Nephron progenitor cell (in vitro differentiated cells): Measurements from ENCODE around the gene NACAD.

Experiments
- DNase-seq: peaks from one replicate; pipeline ENCODE4 v3.0.0; 2021
- H3K27ac Mint-ChIP-seq: 2 replicates; pipeline ENCODE4 v1.8.0; 2021; ENCODE audit warnings: mild to moderate bottlenecking, moderate library complexity, mixed read lengths
- H3K27me3 Mint-ChIP-seq: 2 replicates; pipeline ENCODE4 v1.8.0; 2021; ENCODE audit warnings: mild to moderate bottlenecking, low read depth, mixed read lengths; ENCODE audit not compliant: poor library complexity
- H3K36me3 Mint-ChIP-seq: 2 replicates; pipeline ENCODE4 v1.8.0; 2021; ENCODE audit warnings: low read depth, mixed read lengths
- H3K4me1 Mint-ChIP-seq: 2 replicates; pipeline ENCODE4 v1.8.0; 2021; ENCODE audit warnings: mixed read lengths
- H3K4me3 Mint-ChIP-seq: 2 replicates; pipeline ENCODE4 v1.8.0; 2021; ENCODE audit warnings: mild to moderate bottlenecking, moderate library complexity, mixed read lengths
- H3K9me3 Mint-ChIP-seq: 2 replicates; pipeline ENCODE4 v1.8.0; 2021; ENCODE audit warnings: mild to moderate bottlenecking, moderate library complexity, mixed read lengths
- TF ChIP-seq, protein P1 (sequence below): fragments of 200-600 bp; sonication (generic); IDR thresholded peaks from 2 replicates; pipeline ENCODE4 v1.5.0; 2021; ENCODE audit warnings: antibody characterized with exemption

The NACAD gene, protein sequence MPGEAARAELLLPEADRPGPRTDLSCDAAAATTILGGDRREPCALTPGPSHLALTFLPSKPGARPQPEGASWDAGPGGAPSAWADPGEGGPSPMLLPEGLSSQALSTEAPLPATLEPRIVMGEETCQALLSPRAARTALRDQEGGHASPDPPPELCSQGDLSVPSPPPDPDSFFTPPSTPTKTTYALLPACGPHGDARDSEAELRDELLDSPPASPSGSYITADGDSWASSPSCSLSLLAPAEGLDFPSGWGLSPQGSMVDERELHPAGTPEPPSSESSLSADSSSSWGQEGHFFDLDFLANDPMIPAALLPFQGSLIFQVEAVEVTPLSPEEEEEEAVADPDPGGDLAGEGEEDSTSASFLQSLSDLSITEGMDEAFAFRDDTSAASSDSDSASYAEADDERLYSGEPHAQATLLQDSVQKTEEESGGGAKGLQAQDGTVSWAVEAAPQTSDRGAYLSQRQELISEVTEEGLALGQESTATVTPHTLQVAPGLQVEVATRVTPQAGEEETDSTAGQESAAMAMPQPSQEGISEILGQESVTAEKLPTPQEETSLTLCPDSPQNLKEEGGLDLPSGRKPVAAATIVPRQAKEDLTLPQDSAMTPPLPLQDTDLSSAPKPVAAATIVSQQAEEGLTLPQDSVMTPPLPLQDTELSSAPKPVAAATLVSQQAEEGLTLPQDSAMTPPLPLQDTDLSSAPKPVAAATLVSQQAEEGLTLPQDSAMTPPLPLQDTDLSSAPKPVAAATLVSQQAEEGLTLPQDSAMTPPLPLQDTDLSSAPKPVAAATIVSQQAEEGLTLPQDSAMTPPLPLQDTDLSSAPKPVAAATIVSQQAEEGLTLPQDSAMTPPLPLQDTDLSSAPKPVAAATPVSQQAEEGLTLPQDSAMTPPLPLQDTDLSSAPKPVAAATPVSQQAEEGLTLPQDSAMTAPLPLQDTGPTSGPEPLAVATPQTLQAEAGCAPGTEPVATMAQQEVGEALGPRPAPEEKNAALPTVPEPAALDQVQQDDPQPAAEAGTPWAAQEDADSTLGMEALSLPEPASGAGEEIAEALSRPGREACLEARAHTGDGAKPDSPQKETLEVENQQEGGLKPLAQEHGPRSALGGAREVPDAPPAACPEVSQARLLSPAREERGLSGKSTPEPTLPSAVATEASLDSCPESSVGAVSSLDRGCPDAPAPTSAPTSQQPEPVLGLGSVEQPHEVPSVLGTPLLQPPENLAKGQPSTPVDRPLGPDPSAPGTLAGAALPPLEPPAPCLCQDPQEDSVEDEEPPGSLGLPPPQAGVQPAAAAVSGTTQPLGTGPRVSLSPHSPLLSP (N-terminal part only)

DNA sequence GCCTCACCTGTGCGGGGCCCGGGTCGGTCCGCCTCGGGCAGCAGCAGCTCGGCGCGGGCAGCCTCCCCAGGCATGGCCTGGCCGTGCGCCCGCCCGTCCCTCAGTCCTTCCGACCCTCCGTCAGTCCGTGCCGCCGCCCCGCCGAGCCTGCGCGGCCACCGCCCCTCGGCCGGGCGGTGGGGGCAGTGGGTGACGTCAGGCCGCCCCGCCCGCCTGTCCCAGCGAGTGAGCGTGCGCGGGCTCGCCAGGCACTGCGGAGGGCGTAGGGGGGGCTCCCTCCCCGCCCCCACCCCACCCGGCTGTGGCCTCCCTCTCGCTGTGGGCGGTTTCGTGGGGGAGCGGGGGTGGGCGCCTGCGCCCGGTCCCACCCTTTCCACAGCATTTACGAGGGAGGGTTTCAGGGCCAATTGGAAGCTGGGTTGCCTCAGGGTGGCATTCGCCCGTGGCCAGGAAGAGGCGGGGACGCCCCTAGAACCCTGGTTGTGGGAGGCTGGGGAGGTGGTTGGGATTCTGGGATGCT, at the start of gene NACAD:
NACAD (minus strand) TSS at position 149 of the 520 bp plus-strand sequence; CDS start at position 74, 75 bp downstream.
- H3K4me1 Mint-ChIP-seq: peaks cover 17% of the 10 kb centered on the region
- H3K27ac Mint-ChIP-seq: no peak within 1 kb of the TSS
- TF ChIP-seq, protein P1, sequence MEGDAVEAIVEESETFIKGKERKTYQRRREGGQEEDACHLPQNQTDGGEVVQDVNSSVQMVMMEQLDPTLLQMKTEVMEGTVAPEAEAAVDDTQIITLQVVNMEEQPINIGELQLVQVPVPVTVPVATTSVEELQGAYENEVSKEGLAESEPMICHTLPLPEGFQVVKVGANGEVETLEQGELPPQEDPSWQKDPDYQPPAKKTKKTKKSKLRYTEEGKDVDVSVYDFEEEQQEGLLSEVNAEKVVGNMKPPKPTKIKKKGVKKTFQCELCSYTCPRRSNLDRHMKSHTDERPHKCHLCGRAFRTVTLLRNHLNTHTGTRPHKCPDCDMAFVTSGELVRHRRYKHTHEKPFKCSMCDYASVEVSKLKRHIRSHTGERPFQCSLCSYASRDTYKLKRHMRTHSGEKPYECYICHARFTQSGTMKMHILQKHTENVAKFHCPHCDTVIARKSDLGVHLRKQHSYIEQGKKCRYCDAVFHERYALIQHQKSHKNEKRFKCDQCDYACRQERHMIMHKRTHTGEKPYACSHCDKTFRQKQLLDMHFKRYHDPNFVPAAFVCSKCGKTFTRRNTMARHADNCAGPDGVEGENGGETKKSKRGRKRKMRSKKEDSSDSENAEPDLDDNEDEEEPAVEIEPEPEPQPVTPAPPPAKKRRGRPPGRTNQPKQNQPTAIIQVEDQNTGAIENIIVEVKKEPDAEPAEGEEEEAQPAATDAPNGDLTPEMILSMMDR: no peak
- no peaks in the 10 kb centered on the region for H3K36me3 Mint-ChIP-seq
- peaks cover 50% of the 10 kb centered on the region for H3K27me3 Mint-ChIP-seq
- peak within 1 kb of the TSS; percentile 74 for H3K4me3 Mint-ChIP-seq
- DNase-seq: peak; percentile 63
- peaks cover 9% of the 10 kb centered on the region for H3K9me3 Mint-ChIP-seq

- Mint-ChIP-seq H3K4me3 (no peak overlapping the region), H3K36me3 (no peaks in the 10 kb centered on the region), H3K9me3 (no peaks in the 10 kb centered on the region), H3K4me1 (peaks cover 6% of the 10 kb centered on the region), H3K27me3 (peaks cover 24% of the 10 kb centered on the region), H3K27ac (no peak overlapping the region)
- TF ChIP-seq, protein P1: peak; percentile 85
- DNase-seq: peak; percentile 65
Measured at GRCh38 chr7:45136106-45137060, 47.6 kb upstream of the NACAD start.

GRCh38 chr7:45133877-45134276, 45.1 kb upstream of the NACAD start:
- no peak for DNase-seq
- H3K4me3 Mint-ChIP-seq: no peak overlapping the region
- H3K9me3 Mint-ChIP-seq: no peaks in the 10 kb centered on the region
- H3K27ac Mint-ChIP-seq: no peak overlapping the region
- TF ChIP-seq, protein P1: no peak
- H3K36me3 Mint-ChIP-seq: no peaks in the 10 kb centered on the region
- H3K27me3 Mint-ChIP-seq: peaks cover 27% of the 10 kb centered on the region
- H3K4me1 Mint-ChIP-seq: peaks cover 14% of the 10 kb centered on the region

DNA sequence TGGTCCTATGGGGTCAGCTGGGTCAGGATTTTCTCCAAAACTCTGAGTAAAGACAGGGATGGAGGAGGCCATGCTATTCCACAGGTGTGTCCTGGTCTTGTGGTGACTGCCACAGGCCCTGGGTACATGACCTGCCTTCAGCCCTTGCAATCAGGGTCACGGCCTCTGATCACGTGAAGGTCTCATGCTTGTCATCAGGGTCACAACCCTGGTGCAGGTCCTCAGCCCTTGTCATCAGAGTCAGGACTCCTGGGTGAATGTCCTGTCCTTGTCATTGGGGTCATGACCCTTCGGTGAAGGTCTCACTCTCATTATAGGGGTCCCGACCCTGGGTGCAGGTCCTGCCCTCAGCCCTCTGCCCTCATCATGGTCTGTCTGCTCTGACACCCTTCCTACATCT, 44.6 kb upstream of the NACAD start:
- H3K9me3 Mint-ChIP-seq: no peaks in the 10 kb centered on the region
- H3K4me1 Mint-ChIP-seq: peaks cover 14% of the 10 kb centered on the region
- TF ChIP-seq, protein P1: no peak
- H3K27me3 Mint-ChIP-seq: peaks cover 27% of the 10 kb centered on the region
- DNase-seq: no peak
- H3K4me3 Mint-ChIP-seq: no peak overlapping the region
- H3K27ac Mint-ChIP-seq: no peak overlapping the region
- no peaks in the 10 kb centered on the region for H3K36me3 Mint-ChIP-seq
